ENCODE data around the gene RALBP1.
"Not testable (repeated sequence)": the region's sequence is repeated elsewhere in the genome, so short reads cannot be mapped to it uniquely, and the experiment has no call there.

RALBP1 gene

DNA sequence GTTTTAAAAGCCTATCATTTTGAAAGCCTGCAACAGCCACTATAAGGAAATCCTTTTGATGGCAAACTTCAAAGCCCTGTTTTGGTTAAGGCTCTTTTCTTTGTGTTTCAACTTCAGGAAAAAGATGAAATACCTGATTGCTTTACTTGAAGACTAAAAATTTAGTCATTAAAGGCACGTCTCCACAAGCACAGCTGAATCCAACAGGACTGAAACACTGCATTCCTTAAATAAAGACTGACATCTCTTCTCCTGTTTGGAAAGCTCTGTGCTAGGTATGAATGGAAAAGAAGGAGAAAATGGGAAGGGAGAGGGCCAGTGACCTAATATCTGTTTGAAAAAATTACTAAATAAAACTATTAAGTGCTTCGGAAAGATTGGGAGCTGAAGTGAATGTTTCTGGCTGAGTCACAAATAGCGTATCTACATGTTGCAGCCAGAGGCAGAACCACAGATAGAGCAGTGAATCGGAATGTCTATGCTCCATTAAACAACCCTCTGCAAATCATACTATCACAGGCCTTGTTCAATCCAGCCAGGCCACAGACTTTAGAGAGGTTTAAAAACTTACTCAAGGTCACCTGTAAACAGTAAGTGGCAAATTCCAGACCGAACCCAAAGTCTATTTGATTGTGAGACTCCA, 21.1 kb upstream of the RALBP1 start:
- no peak for DNase-seq (ENCODE audit: low read depth)

DNA sequence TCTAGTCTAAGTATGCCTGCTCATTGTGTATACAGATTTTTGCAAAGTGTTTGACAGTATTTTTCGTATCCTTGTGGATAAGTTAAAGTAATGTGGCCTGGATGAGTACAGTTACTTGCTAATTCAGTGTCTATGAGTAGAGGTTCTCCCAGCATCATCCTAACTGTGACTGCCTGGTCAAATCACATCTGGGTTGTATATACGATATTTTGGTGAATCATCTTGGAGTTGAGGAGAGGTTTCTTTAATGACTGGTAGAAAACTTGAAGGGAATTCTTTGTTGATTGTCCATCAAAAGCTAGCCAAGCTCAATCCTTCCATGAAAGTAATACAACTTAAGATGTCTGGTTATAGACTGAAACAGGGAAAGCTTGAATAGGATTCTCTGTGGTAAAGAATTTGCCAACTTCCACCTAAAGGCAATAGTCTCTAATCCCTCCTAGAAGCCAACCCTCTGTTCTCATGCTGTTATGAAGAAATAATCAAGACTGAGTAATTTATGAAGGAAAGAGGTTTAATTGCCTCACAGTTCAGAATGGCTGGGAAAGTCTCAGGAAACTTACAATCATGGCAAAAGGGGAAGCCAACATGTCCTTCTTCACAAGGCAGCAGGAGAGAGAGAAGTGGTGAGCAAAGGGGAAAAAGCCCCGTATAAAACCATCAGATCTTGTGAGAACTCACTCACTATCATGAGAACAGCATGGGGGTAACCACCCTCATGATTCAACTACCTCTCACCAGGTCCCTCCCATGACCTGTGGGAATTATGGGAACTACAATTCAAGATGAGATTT, 19.4 kb upstream of the RALBP1 start:
- DNase-seq (ENCODE audit: low read depth) = no peak

DNA sequence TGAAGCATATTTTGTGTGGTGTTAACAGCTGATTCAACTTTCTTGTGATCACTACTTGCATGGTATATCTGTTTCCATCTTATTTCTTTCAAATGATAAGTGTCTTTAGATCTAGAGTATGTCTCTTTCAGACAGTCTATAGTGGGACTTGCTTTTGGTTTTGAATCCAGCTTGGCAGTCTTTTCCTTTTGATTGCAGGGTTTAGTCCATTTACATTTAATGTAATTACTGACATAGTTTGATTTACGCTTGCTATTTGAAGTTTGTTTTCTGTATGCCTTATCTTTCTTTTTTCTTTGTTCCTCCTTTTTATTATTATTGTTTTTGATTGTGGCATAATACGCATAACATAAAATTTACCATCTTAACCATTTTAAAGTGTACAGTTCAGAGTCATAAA, 9.2 kb upstream of the RALBP1 start:
- DNase-seq (ENCODE audit: low read depth) = no peak

DNA sequence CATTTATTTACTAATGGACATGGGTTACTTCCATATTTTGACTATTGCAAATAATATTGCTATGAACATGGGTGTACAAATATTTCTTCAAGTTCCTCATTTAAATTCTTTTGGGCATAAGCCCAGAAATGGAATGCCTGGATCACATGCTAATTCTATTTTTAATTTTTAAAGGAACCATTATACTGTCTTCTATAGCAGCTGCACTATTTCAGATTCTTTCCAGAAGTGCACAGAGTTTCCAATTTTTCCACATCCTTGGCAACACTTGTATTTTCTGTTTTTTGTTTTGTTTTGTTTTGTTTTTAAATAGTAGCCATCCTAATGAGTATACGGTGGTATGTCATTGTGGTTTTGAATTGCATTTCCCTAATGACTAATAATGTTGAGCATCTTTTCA, 8.5 kb upstream of the RALBP1 start:
- no peak for DNase-seq (ENCODE audit: low read depth)

DNA sequence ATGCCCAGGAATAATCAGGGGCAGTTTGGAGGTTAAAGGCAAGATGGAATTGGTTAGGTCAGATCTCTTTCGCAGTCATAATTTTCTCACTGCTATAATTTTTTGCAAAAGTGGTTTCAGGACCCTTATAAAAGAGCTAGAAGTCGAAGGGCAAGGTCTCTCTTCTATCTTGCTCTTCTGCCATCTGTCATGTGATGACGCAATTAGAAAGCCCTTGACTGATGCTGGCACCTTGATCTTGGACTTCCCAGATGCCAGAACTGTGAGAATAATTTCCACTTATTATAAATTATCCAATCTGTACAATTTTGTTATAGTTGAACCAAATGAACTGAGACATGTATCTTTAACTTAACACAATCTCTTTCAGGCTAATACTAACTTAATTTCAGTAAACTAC, 6.3 kb upstream of the RALBP1 start:
- no peak for DNase-seq (ENCODE audit: low read depth)

DNA sequence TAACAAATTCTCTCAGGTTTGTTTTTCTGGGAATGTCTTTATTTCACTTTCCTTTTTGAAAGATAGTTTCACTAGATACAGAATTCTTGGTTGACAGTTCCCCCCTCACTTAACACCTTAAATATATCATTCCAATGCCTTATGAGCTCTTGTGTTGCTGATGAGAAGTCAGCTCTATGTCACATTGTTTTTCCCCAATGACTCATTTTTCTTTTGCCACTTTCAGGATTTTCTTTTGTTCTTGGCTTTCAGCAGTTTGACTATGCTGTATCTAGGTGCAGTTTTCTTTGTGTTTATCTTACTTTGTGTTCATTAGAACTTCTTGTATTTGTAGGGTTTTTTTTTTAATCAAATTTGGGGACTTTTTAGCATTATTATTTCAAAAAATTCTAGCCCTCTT, 5.6 kb upstream of the RALBP1 start:
- DNase-seq (ENCODE audit: low read depth) = no peak

DNA sequence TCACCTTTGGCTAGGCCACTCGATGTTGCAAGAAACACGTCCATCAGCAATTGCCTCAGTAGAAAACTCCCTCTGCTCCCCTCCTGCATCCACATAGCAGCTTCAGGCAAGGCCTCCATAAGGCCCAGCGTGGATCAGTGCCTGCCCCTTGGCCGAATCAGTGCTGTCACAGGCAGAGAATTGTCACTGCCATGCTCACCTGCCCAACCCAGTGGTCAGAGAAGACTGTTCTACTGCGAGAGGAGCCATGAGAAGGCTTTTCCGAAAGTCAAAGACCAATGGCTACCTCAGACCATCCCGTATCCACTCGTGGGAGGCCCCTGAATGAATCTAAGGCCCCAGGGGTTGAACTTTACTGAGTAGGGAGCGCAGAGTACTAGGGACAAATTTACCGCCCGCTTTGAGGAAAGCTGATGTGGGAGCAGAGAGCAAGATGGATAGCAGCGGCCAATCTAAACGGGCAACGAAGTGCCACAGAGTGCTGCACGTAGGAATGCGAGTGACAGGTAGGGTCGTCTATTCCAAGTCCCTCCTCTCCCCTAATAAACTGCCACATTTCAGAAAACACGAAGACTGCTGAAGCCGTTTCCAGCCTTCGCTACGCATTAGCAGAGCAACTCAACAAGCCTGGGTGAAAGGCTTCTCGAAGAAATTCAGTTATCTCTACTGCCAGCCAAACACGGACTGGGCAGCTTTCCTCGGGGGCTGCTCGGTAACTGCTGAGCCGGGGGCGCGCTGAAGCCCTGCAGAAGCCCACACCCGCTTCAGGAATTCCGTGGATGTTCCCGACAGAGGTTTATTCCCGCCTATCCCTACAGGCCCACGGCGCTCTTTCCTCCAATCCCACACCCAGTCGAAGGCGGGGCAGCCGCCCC, 968 bp upstream of the RALBP1 start:
- DNase-seq (ENCODE audit: low read depth) = no peak

DNA sequence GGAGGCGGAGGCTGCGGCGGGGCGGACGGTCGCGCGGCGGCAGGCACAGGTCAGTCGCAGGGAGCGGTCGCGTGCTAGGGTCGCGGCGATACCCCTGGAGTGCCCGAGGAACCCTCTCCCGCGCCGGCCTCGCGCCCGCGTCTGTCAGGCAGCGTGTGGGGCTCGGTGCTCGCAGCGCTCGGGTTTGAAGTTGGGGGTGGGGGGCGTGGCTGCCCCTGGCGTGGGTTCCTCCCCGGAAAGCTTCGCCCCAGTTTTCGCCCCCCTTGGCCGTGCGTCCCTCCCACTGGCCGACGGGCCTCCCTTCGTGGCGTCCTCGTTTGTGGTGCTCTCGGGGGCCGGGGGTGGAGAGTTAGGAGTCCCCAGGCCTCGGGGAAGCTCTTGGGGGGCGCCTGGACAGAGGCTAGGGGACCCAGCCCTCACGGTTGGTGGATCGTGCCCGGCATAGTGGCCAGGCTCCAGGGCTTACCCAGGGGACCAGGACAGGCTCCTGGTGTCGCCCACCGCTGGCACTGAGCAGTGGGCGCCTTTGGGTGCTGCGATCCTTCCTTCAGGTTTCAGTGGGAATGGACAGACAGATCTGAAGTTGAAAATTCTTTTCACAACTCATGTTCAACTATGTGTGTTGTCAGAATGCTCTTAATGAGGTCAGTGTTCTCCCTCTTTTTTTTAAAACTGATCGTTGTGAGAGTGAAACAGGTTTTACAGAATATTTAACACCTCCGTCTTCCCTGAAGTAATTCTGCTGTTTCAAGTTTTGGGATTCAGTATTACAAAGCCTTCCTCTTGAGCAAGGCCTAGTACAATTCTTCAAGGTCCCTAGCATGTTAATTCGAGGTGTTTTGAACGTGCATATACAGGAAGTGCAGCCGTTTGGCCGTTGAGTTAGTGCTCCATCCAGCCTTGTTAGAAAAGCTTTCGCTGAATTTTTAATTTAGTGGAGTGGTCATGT, 604 bp downstream of the RALBP1 start:
- DNase-seq (ENCODE audit: low read depth) = peak; percentile 41

DNA sequence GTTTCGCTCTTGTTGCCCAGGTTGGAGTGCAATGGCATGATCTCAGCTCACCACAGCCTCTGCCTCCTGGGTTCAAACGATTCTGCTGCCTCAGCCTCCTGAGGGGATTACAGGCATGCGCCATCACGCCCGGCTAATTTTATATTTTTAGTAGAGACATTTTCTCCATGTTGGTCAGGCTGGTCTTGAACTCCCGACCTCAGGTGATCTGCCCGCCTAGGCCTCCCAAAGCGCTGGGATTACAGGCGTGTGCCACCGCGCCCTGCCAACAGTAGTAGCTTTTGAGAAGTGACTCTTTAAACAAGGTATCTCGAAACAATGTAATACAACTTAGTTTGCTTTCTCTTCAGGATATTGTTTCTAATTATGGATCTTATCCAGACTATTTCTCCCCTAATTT, 1.6 kb downstream of the RALBP1 start:
- DNase-seq (ENCODE audit: low read depth) = not testable (repeated sequence)

DNA sequence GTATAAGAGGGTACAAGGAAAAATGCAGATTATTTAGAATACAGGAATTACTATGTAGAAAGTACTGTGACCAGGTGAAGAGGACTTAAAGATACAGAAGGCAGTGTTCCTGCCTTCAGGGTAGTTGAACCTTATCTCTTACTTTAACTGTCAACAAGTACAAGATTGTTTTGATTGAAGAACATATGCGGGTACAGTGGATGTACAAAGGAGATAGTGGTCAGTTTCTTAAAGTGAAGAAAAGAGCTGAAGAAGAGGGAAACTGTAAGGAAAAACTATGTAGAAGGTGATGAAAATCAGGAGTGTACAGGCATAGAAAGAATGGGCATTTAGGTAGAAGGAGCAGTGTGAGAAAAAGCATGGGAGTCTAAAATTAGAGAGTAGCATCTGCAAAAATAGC, 2.2 kb downstream of the RALBP1 start:
- DNase-seq (ENCODE audit: low read depth) = no peak

DNA sequence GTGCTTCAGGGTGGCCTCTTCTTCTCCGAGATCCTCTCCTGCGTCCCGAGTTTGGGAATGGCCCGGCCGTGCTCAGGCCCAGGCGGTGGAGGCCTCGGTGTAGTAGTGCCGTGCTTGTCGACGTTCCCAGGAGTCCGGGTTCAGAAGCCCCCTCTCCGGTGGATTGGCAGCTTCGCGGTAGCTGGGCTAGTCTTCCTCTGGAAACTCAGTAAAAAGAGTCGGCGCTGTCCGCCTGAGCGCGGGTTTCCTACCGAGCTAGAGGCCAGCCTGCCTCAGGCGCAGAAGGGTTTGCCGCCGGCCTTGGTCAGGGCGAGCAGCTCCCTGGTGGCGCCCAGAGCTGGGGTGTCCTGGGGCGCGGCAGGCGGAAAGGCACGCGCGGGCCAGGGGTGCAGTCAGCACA, 3.2 kb downstream of the RALBP1 start:
- DNase-seq (ENCODE audit: low read depth) = no peak

DNA sequence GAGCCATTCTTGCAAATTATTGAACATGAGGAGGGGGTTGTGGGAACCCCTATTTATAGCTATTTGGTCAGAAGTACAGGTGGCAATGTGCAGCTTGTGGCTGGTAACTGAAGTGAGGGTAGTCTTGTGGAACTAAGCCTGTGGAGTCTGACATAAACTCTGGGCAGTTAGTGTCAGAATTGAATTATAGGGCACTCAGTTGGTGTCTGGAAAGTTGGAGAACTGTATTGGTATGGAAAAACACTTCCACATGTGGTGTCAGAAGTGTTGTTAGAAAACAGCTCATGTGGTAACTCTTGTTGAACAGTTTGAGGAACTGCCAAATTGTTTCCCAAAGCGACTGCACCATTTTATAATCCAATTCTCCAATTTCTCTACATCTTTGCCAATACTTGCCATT, 7.5 kb downstream of the RALBP1 start:
- no peak for DNase-seq (ENCODE audit: low read depth)

DNA sequence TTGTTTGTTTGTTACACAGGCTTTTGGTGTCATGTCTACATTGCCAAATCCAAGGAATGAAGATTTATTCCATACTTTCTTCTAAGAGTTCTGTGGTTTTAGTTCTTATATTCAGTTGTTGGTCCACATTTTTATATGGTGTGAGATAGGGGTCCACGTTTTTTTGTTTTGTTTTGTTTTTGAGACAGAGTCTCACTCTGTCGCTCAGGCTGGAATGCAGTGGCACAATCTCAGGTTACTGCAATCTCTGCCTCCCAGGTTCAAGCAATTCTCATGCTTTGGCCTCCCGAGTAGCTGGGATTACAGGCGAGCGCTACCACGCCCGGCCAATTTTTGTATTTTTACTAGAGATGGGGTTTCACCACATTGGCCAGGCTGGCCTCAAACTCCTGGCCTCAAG, 8.2 kb downstream of the RALBP1 start:
- DNase-seq (ENCODE audit: low read depth) = no peak

DNA sequence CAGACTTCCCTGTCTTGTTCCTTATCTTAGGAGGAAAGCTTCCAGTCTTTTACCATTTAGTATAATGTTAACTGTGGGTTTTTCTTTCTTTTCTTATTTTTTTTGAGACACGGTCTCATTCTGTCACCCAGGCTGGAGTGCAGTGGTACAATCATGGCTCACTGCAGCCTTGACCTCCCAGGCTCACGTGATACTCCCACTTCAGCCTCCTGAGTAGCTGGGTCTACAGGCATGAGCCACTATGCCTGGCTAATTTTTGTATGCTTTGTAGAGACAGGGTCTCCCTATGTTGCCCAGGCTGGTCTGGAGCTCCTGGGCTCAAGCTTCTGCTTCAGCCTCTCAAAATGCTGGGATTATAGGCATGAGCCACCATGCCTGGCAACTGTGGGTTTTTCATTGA, 9.5 kb downstream of the RALBP1 start:
- not testable (repeated sequence) for DNase-seq (ENCODE audit: low read depth)

DNA sequence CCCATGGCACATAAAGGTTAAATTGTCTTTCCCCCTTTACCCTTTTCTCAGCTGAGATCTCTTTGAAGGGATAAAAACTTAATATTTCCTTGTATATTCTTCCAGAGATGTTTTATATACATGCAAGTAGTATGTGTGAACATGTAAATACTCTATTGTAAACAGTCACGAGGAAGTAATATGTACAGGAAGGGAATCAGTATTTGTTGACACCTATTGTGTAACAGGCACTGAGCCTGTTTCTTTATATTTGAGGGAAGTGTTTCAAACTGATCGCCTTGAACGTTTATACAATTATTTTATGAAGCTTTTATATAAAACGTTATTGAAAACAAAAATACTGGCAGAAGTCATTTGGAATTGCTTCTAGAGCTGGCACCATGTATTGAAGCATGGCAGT, 13.2 kb downstream of the RALBP1 start:
- DNase-seq (ENCODE audit: low read depth) = no peak

DNA sequence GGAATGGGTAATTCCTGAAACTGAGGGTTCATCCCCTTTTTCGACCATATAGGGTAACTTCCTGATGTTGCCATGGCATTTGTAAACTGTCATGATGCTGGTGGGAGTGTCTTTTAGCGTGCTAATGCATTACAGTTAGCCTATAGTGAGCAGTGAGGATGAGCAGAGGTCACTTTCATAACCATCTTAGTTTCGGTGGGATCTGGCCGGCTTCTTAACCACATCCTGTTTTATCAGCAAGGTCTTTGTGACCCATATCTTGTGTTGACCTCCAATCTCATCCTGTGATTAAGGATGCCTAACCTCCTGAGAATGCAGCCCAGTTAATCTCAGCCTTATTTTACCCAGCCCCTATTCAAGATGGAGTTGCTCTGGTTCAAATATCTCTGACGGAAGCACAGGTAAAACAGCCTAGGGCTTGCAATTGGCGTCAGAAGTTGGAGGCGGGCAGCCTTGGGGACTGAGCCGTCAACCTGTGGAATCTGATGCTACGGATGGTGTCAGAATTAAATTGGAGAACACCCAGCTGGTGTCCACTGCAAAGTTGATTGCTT, 19.5 kb downstream of the RALBP1 start:
- DNase-seq (ENCODE audit: low read depth) = no peak

DNA sequence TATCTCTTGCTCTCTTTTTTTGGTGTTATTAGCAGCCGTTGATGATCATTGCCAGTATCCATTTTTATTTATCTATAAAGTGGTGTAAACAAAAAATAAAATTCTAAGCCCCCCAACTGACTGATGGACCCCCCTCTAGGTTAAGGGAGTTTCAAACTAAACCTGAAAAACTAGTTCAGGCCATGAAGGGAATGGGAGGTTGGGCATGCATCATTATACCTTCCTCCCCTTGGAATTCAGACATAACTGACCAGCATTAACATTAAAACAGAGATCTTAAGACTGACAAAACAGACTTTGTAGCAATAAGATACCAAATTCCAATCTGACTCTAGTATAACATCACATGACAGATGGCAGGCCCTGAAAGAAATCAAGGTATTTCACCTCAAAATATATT, 20.2 kb downstream of the RALBP1 start:
- no peak for DNase-seq (ENCODE audit: low read depth)

DNA sequence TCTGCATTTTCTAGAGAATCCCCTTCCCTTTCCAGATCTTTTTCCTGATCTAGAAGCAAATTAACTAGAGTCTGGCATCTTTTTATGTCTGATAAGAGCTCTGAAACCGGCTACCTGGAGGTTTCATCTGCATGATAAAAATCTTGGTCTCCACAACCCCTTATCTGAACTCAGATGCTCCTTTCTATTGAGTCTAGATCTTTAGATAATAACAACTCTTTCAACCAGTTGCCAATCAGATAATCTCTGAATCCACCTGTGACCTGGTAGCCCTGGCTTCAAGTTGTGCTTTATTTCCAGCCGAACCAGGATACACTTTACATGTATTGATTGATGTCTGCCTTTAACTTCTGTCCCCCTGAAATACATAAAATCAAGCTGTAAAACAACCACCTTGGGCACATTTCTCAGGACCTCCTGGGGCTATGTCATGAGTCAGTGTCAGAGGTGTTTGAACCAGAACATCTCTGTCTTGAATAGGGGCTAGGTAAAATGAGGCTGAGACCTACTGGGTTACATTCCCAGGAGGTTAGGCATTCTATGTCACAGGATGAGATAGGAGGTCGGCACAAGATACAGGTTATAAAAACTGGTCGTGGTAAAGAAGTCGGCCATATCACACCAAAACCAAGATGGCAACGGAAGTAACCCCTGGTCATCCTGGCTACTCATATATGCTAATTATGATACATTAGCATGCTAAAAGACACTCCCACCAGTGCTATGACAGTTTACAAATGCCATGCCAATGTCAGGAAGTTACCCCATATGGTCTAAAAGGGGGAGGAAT, 20.8 kb downstream of the RALBP1 start:
- DNase-seq (ENCODE audit: low read depth) = no peak

DNA sequence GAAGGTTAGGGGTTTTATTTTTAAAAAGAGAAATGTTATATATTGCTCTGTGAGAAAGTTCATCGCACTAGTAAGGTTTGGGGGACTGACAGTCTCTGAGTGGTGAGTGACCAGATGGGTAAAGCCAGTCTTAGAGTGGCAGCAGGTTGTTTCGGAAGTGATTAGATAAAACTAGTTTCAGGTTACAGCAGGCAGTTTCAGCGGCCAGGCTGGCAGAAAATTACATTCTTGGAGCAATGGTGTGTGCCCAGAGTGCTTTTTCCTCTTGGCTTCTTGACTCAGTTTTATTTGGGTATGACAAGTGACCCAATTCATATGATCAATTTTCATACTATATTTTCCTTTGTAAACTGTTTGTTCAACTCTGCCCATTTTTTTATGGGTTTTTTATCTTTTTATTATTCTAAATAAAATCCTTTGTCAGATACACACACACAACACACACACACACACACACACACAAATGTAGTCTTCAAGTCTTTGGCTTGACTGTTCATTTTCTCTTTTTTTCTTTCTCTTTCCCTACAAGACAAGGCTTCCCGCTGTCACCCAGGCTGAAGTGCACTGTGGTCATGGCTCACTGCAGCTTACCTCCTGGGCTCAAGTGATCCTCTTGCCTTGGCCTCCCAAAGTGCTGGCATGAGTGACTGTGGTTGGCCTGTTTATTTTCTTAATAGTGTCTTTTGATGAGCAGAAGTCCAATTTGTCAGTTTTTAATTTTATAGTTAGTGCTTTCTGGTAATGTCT, 30.9 kb downstream of the RALBP1 start:
- no peak for DNase-seq (ENCODE audit: low read depth)

DNA sequence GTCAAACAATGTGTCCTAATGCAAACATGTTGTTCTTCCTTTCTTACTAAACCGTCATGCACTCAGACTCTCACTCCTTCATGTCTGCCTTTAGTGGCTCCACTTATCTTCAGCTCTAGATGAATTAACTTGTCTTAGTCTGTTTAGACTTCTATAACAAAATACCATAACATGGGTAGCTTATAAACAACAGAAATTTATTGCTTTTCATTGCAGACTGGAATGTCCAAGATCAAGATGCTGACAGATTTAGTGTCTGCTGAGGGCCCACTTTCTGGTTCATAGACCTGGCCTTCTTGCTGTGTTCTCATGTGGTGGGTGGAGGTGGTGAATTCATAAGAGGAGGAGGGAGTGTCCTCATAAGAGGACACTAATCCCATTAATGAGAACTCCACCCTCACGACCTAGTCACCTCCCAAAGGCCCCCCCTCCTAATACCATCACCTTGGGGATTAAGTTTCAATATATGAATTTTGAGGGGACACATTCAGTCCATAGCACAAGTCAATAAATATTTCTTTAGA, 32.3 kb downstream of the RALBP1 start:
- DNase-seq (ENCODE audit: low read depth) = no peak

Measured in CMK (cell line).